CD4-positive, alpha-beta T cell treated with Interleukin-6 for 4 hours (primary cell): ENCODE data around the gene LCA5.
"Not testable (repeated sequence)": the region's sequence is repeated elsewhere in the genome, so short reads cannot be mapped to it uniquely, and the experiment has no call there.

Experiments
- DNase-seq: peaks from one replicate; pipeline ENCODE4 v3.0.0-alpha.2; 2020; ENCODE audit warnings: mixed read lengths

The LCA5 gene

GRCh38 chr6:79463621-79464050, 73.6 kb downstream of the LCA5 start:
- DNase-seq = no peak

- DNase-seq = no peak
Measured at GRCh38 chr6:79461205-79461604, 76.0 kb downstream of the LCA5 start.

GRCh38 chr6:79455446-79455845, 81.8 kb downstream of the LCA5 start:
- no peak for DNase-seq

GRCh38 chr6:79453558-79454042, 83.6 kb downstream of the LCA5 start:
- DNase-seq = no peak

- no peak for DNase-seq
Measured at GRCh38 chr6:79450984-79451383, 86.2 kb downstream of the LCA5 start.

- no peak for DNase-seq
Measured at GRCh38 chr6:79446006-79446405, 91.2 kb downstream of the LCA5 start.

GRCh38 chr6:79443876-79444275, 93.4 kb downstream of the LCA5 start:
- DNase-seq = not testable (repeated sequence)

- DNase-seq = no peak
Measured at GRCh38 chr6:79441192-79441591, 96.0 kb downstream of the LCA5 start.

- no peak for DNase-seq
Measured at GRCh38 chr6:79440598-79440997, 96.6 kb downstream of the LCA5 start.

GRCh38 chr6:79438030-79438429, 99.2 kb downstream of the LCA5 start:
- no peak for DNase-seq

- no peak for DNase-seq
Measured at GRCh38 chr6:79436241-79436640, 101.0 kb downstream of the LCA5 start.

GRCh38 chr6:79435746-79436145, 101.5 kb downstream of the LCA5 start:
- DNase-seq = no peak
